ENCODE results near the gene HECW1. TPM values are rescaled to one million over a fixed set of nuclear protein-coding genes. Genes with fewer than 3 reads are reported as not detected.

Gene HECW1
- polyA plus RNA-seq, 1 donor (not counting 4 experiments of a cell fraction or from before 2014, with no cell fraction given), result not detected

DNA sequence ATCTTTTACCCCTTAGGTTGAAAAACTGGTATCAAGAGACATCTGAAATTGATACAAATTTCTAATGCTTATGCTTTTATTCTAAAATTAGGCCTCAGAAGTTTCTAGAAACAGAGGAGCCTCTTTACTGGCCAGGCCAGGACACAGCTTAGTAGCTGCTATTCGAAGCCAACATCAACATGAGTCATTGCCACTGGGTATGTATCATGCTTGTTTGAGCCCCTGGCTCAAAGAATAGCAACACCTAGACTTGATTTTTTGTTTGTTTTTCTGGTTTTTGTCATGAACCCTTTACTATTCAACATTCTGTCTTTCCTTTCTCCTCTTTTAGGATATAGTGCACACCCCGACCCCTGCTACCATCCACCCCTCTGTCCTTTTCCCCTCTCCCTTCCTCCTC lies 379.5 kb downstream of the HECW1 start:
- H3K27ac ChIP-seq (ENCODE audit: control insufficient read depth, insufficient read depth, low read length), result no peak overlapping the region
- no peak overlapping the region for H3K4me3 ChIP-seq (ENCODE audit: control insufficient read depth in 2 of 3, extremely low read depth in 1 of 3, insufficient read depth in 2 of 3, low read depth in 1 of 3, low read length in 3 of 3)
- H3K79me2 ChIP-seq (ENCODE audit: control insufficient read depth, insufficient read depth, low read length), result no peaks in the 10 kb centered on the region
- no peaks in the 10 kb centered on the region for H3K9me3 ChIP-seq (ENCODE audit: control insufficient read depth, low read depth, low read length)
- no peaks in the 10 kb centered on the region for H3K27me3 ChIP-seq (ENCODE audit: control insufficient read depth, extremely low read depth, insufficient read depth, low read length)
- peaks cover 5% of the 10 kb centered on the region for H3K4me1 ChIP-seq (ENCODE audit: control insufficient read depth, extremely low read depth, insufficient read depth, low read length)
- no peaks in the 10 kb centered on the region for H3K36me3 ChIP-seq (ENCODE audit: control insufficient read depth in 2 of 2, extremely low read depth in 1 of 2, insufficient read depth in 2 of 2, low read length in 2 of 2)
- no peak overlapping the region for H3K9ac ChIP-seq (ENCODE audit: control insufficient read depth, extremely low read depth, insufficient read depth, low read length)
- FAIRE-seq (peak; percentile 79), DNase-seq (ENCODE audit: low read depth, low spot score) (no peak)
- no peaks in the 10 kb centered on the region for H4K20me1 ChIP-seq (ENCODE audit: control insufficient read depth, extremely low read depth, insufficient read depth, low read length)
- dilution Hi-C loops (cut with MboI; ENCODE audit: extremely low pct_ligation_motif_present, low sequenced_read_pairs), result no loop called here
- TF ChIP-seq EZH2 (IDR thresholded peaks at IDR 0.05; ENCODE audit: low read length), result no peak
- TF ChIP-seq, protein P1, sequence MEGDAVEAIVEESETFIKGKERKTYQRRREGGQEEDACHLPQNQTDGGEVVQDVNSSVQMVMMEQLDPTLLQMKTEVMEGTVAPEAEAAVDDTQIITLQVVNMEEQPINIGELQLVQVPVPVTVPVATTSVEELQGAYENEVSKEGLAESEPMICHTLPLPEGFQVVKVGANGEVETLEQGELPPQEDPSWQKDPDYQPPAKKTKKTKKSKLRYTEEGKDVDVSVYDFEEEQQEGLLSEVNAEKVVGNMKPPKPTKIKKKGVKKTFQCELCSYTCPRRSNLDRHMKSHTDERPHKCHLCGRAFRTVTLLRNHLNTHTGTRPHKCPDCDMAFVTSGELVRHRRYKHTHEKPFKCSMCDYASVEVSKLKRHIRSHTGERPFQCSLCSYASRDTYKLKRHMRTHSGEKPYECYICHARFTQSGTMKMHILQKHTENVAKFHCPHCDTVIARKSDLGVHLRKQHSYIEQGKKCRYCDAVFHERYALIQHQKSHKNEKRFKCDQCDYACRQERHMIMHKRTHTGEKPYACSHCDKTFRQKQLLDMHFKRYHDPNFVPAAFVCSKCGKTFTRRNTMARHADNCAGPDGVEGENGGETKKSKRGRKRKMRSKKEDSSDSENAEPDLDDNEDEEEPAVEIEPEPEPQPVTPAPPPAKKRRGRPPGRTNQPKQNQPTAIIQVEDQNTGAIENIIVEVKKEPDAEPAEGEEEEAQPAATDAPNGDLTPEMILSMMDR (optimal IDR thresholded peaks at IDR 0.05 in 1 of 3, IDR thresholded peaks at IDR 0.05 in 1 of 3, conservative IDR thresholded peaks at IDR 0.05 in 1 of 3; ENCODE audit: extremely low read depth in 1 of 3, insufficient read depth in 2 of 3, low read length in 3 of 3), result no peak
- H3K4me2 ChIP-seq (ENCODE audit: control insufficient read depth, extremely low read depth, insufficient read depth, low read depth, low read length), result no peak overlapping the region
- no peaks in the 10 kb centered on the region for H3K9me1 ChIP-seq (ENCODE audit: control insufficient read depth, extremely low read depth, insufficient read depth, low read length)
- H2AFZ ChIP-seq (ENCODE audit: control insufficient read depth, low read length), result no peak overlapping the region

DNA sequence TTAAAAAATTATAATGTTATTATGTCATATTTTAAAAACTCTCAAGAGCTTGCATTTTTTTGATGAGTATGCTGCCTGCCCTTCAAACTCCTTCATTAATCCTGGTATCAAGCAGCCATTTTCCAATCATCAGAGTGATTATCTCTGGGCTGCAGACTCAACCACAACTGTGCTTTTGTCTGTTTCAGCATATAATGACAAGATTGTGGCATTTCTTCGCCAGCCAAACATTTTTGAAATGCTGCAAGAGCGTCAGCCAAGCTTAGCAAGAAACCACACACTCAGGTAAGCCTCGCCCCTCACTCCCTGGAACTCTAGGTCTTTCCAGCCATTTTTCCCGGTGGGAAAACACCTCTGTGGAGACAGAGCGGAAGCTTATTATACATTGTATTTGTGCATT lies 380.4 kb downstream of the HECW1 start:
- TF ChIP-seq, protein P1 (optimal IDR thresholded peaks at IDR 0.05 in 1 of 3, IDR thresholded peaks at IDR 0.05 in 1 of 3, conservative IDR thresholded peaks at IDR 0.05 in 1 of 3; ENCODE audit: extremely low read depth in 1 of 3, insufficient read depth in 2 of 3, low read length in 3 of 3), result no peak
- no peak for TF ChIP-seq EZH2 (IDR thresholded peaks at IDR 0.05; ENCODE audit: low read length)
- FAIRE-seq (no peak), DNase-seq (ENCODE audit: low read depth, low spot score) (no peak)
- H3K9me1 ChIP-seq (ENCODE audit: control insufficient read depth, extremely low read depth, insufficient read depth, low read length), result no peaks in the 10 kb centered on the region
- H4K20me1 ChIP-seq (ENCODE audit: control insufficient read depth, extremely low read depth, insufficient read depth, low read length), result no peaks in the 10 kb centered on the region
- no peaks in the 10 kb centered on the region for H3K9me3 ChIP-seq (ENCODE audit: control insufficient read depth, low read depth, low read length)
- H3K9ac ChIP-seq (ENCODE audit: control insufficient read depth, extremely low read depth, insufficient read depth, low read length), result no peak overlapping the region
- no peak overlapping the region for H3K27ac ChIP-seq (ENCODE audit: control insufficient read depth, insufficient read depth, low read length)
- peaks cover 4% of the 10 kb centered on the region for H3K27me3 ChIP-seq (ENCODE audit: control insufficient read depth, extremely low read depth, insufficient read depth, low read length)
- H3K4me1 ChIP-seq (ENCODE audit: control insufficient read depth, extremely low read depth, insufficient read depth, low read length), result peaks cover 5% of the 10 kb centered on the region
- dilution Hi-C loops (cut with MboI; ENCODE audit: extremely low pct_ligation_motif_present, low sequenced_read_pairs), result no loop called here
- H2AFZ ChIP-seq (ENCODE audit: control insufficient read depth, low read length), result no peak overlapping the region
- H3K4me3 ChIP-seq (ENCODE audit: control insufficient read depth in 2 of 3, extremely low read depth in 1 of 3, insufficient read depth in 2 of 3, low read depth in 1 of 3, low read length in 3 of 3), result no peak overlapping the region
- no peaks in the 10 kb centered on the region for H3K36me3 ChIP-seq (ENCODE audit: control insufficient read depth in 2 of 2, extremely low read depth in 1 of 2, insufficient read depth in 2 of 2, low read length in 2 of 2)
- no peak overlapping the region for H3K4me2 ChIP-seq (ENCODE audit: control insufficient read depth, extremely low read depth, insufficient read depth, low read depth, low read length)
- H3K79me2 ChIP-seq (ENCODE audit: control insufficient read depth, insufficient read depth, low read length), result no peaks in the 10 kb centered on the region

Data from keratinocyte (primary cell).